MM.1S (cell line): ENCODE data around the gene SLCO4A1.

Source experiments
- DNase-seq: peaks from one replicate; pipeline ENCODE4 v3.0.0-alpha.2; 2015
- H2AFZ ChIP-seq: fragments of 300-600 bp; sonication (generic); 2 replicates; pipeline ENCODE4 v1.6.0; 2016; ENCODE audit warnings: antibody characterized with exemption, low read length
- H3F3A ChIP-seq: fragments of 300-600 bp; sonication (generic); 2 replicates; pipeline ENCODE4 v1.6.1; 2016; ENCODE audit warnings: mild to moderate bottlenecking, antibody characterized with exemption, low read length, moderate library complexity, mixed read lengths; ENCODE audit not compliant: insufficient read depth
- H3K27ac ChIP-seq: fragments of 300-600 bp; sonication (generic); 2 replicates; pipeline ENCODE4 v1.5.1; 2016; ENCODE audit warnings: mild to moderate bottlenecking, low read length
- H3K27me3 ChIP-seq: fragments of 300-600 bp; sonication (generic); replicated peaks from 2 replicates; pipeline ENCODE4 v1.6.0; 2016; ENCODE audit warnings: low read length; ENCODE audit not compliant: insufficient read depth
- H3K36me3 ChIP-seq: fragments of 300-600 bp; sonication (generic); replicated peaks from 2 replicates; pipeline ENCODE4 v1.6.1; 2016; ENCODE audit warnings: mild to moderate bottlenecking, low read length, mixed read lengths; ENCODE audit not compliant: insufficient read depth
- H3K4me1 ChIP-seq: fragments of 300-600 bp; sonication (generic); 2 replicates; pipeline ENCODE4 v1.6.1; 2016; ENCODE audit warnings: low read length, mixed read lengths
- H3K4me2 ChIP-seq: fragments of 300-600 bp; sonication (generic); 2 replicates; pipeline ENCODE4 v1.6.0; 2016; ENCODE audit warnings: low read depth, low read length
- H3K4me3 ChIP-seq: fragments of 300-600 bp; sonication (generic); 2 replicates; pipeline ENCODE4 v1.5.1; 2016; ENCODE audit warnings: low read length, mixed read lengths
- H3K79me2 ChIP-seq: fragments of 300-600 bp; sonication (generic); 2 replicates; pipeline ENCODE4 v1.6.1; 2016; ENCODE audit warnings: mixed run types, low read length, mixed read lengths
- H3K9ac ChIP-seq: fragments of 300-600 bp; sonication (generic); 2 replicates; pipeline ENCODE4 v1.6.1; 2016; ENCODE audit warnings: low read length, mixed read lengths
- H3K9me2 ChIP-seq: fragments of 300-600 bp; sonication (generic); replicated peaks from 2 replicates; pipeline ENCODE4 v1.6.1; 2016; ENCODE audit warnings: mild to moderate bottlenecking, low read length, mixed read lengths; ENCODE audit not compliant: insufficient read depth
- H3K9me3 ChIP-seq: fragments of 300-600 bp; sonication (generic); replicated peaks from 2 replicates; pipeline ENCODE4 v1.6.1; 2016; ENCODE audit warnings: mild to moderate bottlenecking, low read length, mixed read lengths; ENCODE audit not compliant: insufficient read depth
- H4K20me1 ChIP-seq: fragments of 300-600 bp; sonication (generic); 2 replicates; pipeline ENCODE4 v1.6.1; 2016; ENCODE audit warnings: mild to moderate bottlenecking, low read length, moderate library complexity, mixed read lengths; ENCODE audit not compliant: insufficient read depth
- CTCF ChIP-seq: fragments of 300-600 bp; sonication (generic); IDR thresholded peaks from 2 replicates; pipeline ENCODE4 v1.5.1; 2016; ENCODE audit warnings: antibody characterized with exemption, low read length, mixed read lengths
- EZH2 ChIP-seq: fragments of 300-600 bp; sonication (generic); optimal IDR thresholded peaks from 2 replicates; pipeline ENCODE3; 2017; ENCODE audit warnings: low read depth, mild to moderate bottlenecking, antibody characterized with exemption, low read length, mixed read lengths
- EZH2phosphoT487 ChIP-seq: fragments of 300-600 bp; sonication (generic); IDR thresholded peaks from 2 replicates; pipeline ENCODE4 v1.6.1; 2018; ENCODE audit warnings: antibody characterized with exemption, low read length

Gene SLCO4A1

GRCh38 chr20:62670998-62671397, 28.7 kb downstream of the SLCO4A1 start:
- Histone ChIP-seq H3F3A (no peaks in the 10 kb centered on the region), H3K79me2 (no peaks in the 10 kb centered on the region), H3K4me3 (no peak overlapping the region), H3K9ac (no peak overlapping the region), H3K27me3 (no peaks in the 10 kb centered on the region), H2AFZ (no peak overlapping the region), H3K27ac (no peak overlapping the region), H3K4me2 (no peak overlapping the region), H3K9me2 (no peaks in the 10 kb centered on the region), H3K36me3 (peaks cover 4% of the 10 kb centered on the region; the same call in 1 of the 2 replicates), H4K20me1 (no peaks in the 10 kb centered on the region), H3K4me1 (no peaks in the 10 kb centered on the region), H3K9me3 (no peaks in the 10 kb centered on the region)
- no peak for TF ChIP-seq EZH2
- TF ChIP-seq CTCF: no peak
- no peak for TF ChIP-seq EZH2phosphoT487
- DNase-seq: no peak

GRCh38 chr20:62671765-62672164, 29.5 kb downstream of the SLCO4A1 start:
- H3K36me3 ChIP-seq: peaks cover 4% of the 10 kb centered on the region; the same call in 1 of the 2 replicates
- no peaks in the 10 kb centered on the region for H3K9me2 ChIP-seq
- H3K4me1 ChIP-seq: no peaks in the 10 kb centered on the region
- no peaks in the 10 kb centered on the region for H4K20me1 ChIP-seq
- no peaks in the 10 kb centered on the region for H3K9me3 ChIP-seq
- H3K4me2 ChIP-seq: no peak overlapping the region
- no peak overlapping the region for H3K27ac ChIP-seq
- no peak for TF ChIP-seq CTCF
- no peak for TF ChIP-seq EZH2phosphoT487
- no peak for TF ChIP-seq EZH2
- DNase-seq: no peak
- no peak overlapping the region for H2AFZ ChIP-seq
- no peak overlapping the region for H3K4me3 ChIP-seq
- H3F3A ChIP-seq: no peaks in the 10 kb centered on the region
- H3K27me3 ChIP-seq: no peaks in the 10 kb centered on the region
- no peak overlapping the region for H3K9ac ChIP-seq
- no peaks in the 10 kb centered on the region for H3K79me2 ChIP-seq

GRCh38 chr20:62674370-62674769, 32.1 kb downstream of the SLCO4A1 start:
- Histone ChIP-seq H3F3A (no peaks in the 10 kb centered on the region), H3K9ac (no peak overlapping the region)

More at GRCh38 chr20:62674370-62674769, 32.1 kb downstream of the SLCO4A1 start:
- Histone ChIP-seq H3K4me1 (no peaks in the 10 kb centered on the region), H3K36me3 (peaks cover 4% of the 10 kb centered on the region; the same call in 1 of the 2 replicates), H2AFZ (no peak overlapping the region), H3K27ac (no peak overlapping the region), H3K4me3 (no peak overlapping the region), H3K4me2 (no peak overlapping the region), H3K9me3 (no peaks in the 10 kb centered on the region), H3K9me2 (no peaks in the 10 kb centered on the region), H3K79me2 (no peaks in the 10 kb centered on the region), H4K20me1 (no peaks in the 10 kb centered on the region), H3K27me3 (no peaks in the 10 kb centered on the region)
- DNase-seq: no peak
- TF ChIP-seq EZH2phosphoT487 (no peak), CTCF (no peak), EZH2 (no peak)
